SH-SY5Y (cell line): ENCODE measurements around the gene DCLK1.

ENCODE experiments used
- GATA2 ChIP-seq: IDR thresholded peaks from 2 replicates; pipeline ENCODE4 v1.6.1; 2011; ENCODE audit warnings: mild to moderate bottlenecking, low read depth, low read length
- GATA3 ChIP-seq: IDR thresholded peaks from 2 replicates; pipeline ENCODE4 v1.6.1; 2011; ENCODE audit warnings: low read depth, mild to moderate bottlenecking, low read length, moderate library complexity

DNA sequence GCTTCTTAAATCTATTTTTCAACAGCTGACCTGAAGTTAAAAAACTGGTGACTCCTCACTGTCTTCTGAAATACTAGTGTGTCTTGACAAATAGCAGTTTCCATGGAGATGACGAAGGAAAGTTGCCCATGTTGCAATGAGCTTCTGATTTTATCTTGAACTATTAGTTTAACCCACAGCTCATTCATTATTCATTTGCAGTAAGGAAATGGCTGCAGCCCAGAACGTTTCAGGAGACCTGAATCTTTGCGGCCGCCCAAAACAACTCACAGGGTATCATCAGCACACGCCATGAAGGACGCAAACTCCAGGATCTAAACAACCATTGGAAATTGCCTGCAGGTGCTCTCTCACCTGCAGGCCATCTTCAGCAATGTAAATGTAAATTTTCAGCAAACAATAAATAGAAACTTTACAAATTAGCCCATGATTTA is 142.5 kb downstream of the DCLK1 start:
- TF ChIP-seq GATA3 (peak; percentile 42; the same call in 1 of the 2 replicates), GATA2 (peak; percentile 46; the same call in 1 of the 2 replicates)
